ENCODE measurements around the gene CCDC146.
"Not testable (repeated sequence)": the region's sequence is repeated elsewhere in the genome, so short reads cannot be mapped to it uniquely, and the experiment has no call there.

Gene CCDC146, protein sequence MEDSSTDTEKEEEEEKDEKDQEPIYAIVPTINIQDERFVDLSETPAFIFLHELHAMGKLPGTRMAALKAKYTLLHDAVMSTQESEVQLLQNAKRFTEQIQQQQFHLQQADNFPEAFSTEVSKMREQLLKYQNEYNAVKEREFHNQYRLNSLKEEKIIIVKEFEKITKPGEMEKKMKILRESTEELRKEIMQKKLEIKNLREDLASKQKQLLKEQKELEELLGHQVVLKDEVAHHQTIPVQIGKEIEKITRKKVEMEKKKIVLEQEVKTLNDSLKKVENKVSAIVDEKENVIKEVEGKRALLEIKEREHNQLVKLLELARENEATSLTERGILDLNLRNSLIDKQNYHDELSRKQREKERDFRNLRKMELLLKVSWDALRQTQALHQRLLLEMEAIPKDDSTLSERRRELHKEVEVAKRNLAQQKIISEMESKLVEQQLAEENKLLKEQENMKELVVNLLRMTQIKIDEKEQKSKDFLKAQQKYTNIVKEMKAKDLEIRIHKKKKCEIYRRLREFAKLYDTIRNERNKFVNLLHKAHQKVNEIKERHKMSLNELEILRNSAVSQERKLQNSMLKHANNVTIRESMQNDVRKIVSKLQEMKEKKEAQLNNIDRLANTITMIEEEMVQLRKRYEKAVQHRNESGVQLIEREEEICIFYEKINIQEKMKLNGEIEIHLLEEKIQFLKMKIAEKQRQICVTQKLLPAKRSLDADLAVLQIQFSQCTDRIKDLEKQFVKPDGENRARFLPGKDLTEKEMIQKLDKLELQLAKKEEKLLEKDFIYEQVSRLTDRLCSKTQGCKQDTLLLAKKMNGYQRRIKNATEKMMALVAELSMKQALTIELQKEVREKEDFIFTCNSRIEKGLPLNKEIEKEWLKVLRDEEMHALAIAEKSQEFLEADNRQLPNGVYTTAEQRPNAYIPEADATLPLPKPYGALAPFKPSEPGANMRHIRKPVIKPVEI

DNA sequence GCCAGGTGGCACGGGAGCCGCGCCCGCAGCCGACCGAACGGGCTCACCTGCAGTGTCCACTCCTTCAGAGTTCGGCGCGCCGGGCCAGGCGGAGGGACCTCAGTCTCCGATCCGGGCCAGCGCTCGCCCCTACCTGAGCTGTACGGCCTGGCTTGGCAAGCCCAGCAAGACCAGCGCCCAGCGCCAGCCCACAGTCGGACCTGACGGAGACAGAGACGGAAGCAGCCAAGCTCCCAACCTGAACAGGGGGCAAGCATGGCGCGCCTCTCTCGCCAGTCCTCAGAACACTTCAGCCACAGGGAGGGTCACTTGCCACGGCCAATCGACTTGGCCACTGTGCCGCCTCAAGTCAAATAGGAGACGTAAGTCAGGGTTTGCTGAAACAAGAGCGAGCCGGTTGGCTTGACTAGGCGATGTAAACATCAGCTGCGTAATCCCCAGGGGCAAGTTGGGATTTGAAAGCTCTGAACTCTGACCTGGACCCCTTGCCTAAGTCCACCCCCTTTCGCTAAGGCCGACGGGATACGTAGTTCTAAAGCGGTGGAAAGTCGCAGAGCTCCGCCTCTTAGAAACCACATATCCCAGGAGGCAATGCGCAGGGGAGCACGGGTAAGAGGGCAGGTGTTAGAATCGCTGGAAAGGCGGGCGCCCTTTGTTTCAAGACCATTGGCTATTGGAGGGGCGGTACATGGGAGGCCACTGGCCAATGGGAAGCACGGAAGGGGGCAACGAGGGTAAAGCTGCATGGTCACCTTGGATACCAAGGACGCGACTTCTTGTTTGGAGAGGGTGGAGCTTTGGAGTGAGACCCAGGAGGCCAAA is at the start of gene CCDC146:
CCDC146 (plus strand) TSS at position 756 of the 822 bp plus-strand sequence. CDS start 45,054 bp downstream, outside the sequence.
- DNase-seq (ENCODE audit: low spot score): peak; percentile 86

DNA sequence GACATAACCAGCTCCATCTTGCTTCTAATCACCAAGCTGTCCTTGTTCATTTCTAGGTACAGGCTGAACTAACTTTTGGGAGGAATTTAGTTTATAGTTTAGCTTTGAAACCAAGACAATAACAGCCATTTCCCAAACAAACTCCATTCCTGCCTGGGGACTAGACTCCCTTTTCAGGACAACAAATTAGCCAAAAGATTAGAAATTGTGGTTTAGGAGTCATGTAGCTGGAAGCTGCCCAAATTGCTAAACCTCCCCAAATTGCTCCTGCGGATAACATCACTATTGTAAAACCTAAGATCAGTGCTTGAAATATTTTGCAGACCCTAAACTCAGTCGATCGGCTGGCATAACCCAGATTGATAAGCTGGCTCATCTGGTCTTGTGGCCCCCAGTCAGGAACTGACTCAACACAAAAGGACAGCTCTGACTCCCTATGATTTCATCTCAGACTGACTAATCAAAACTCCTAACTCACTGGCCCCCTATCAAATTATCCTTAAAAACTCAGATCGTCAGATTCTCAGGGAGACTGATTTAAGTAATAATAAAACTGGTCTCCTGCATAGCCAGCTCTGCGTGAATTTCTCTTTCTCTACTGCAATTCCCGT is 47.5 kb upstream of the CCDC146 start:
- not testable (repeated sequence) for DNase-seq (ENCODE audit: low spot score)

DNA sequence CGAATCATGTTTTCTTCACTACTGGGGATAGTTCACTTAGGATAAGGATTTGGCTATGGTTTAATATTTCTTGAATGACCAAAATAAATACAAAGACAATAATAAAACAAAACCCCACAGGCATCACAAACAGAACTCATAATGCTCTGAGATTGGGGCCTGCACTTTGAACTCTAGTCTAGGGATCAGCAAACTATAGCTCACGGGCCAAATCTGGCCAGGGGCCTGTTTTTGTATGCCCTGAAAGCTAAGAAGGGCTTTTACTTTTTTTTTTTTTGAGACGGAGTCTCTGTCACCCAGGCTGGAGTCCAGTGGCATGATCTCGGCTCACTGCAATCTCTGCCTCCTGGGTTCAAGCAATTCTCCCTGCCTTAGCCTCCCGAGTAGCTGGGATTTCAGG is 45.4 kb upstream of the CCDC146 start:
- not testable (repeated sequence) for DNase-seq (ENCODE audit: low spot score)

DNA sequence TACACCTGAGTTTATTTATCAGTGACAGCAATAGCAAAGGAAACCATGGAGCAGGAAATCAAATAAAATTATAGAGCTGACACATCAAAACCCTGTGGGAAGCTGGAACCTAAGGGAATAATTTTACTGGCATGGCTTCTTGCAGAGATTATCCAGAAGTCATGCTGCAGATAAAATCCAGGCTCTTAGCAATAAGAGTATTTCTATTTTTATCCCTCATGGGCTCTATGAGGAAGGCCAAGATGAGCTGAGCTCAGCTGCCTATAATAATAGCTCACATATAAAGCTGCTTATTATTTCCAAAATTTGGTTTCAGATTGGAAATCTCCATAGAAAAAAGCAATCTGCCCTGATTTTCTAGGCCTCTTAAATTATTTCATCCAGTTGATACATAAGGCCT is 43.3 kb upstream of the CCDC146 start:
- not testable (repeated sequence) for DNase-seq (ENCODE audit: low spot score)

DNA sequence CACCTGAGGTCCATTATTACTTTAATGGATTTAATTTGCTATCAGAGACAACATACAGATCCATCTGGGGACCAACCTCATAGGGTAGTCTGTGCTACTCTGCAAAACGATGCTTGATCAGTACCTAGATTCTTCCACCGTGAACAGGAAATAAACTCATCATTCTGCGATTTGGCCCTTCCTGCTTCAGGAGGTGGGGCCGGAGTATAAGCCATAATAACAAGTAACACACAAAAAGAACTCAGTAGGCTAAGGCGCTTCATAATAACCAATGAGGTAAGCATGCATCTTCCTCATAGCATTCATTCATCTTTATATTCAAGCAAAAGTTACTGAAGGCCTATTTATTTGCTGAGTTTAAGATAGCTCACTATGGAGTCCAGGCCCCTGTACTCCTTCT is 42.8 kb upstream of the CCDC146 start:
- DNase-seq (ENCODE audit: low spot score): not testable (repeated sequence)

DNA sequence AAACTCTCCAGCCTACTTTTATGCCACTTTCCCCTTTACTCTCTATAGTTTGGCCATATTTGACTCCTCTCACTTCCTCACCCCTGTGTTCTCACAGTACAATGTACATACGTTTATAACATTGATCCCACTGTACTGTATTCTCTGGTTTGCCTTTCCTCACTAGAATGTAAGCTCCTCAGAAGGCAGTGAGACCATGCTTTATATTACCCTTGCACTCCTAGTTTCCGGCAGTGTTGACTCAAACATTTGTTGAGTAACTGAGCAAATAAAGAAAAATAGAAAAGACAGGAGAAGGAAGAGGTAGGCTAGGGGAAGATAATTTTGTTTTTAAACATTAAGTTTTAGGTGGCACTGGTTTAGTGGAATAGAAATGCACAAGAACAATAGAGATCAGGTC is 42.2 kb upstream of the CCDC146 start:
- DNase-seq (ENCODE audit: low spot score): not testable (repeated sequence)

DNA sequence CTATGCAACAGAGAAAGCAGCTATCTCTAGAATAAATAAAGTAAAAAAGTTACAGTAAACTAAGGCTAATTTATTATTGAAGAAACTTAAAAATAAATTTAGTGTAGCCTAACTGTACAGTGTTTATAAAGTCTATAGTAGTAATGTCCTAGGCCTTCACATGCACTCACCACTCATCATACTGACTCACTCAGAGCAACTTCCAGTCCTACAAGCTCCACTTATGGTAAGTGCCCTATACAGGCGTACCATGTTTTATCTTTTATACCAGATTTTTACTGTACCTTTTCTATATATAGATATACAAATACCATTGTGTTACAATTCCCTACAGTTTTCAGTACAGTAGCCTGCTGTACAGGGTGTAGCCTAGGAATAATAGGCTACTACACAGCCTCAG is 40.2 kb upstream of the CCDC146 start:
- not testable (repeated sequence) for DNase-seq (ENCODE audit: low spot score)

DNA sequence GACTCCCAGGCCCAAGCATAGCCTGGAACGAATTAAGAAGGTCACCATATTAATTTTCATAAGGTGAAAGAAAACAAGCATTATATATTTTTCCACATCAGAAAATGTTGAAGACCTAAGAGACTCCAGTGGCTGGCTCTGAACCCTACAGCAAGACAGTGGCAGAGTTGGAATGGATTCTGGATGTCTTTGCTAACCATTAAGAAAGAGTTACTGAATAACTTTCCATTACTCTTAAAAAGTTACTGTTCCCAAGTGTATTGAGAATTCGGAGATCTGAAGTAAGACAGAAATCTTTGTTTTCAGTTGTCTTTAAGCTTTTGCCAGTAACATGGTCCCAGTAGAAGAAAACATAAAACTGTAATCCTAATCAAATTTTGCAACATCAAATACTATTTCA is 30.1 kb upstream of the CCDC146 start:
- DNase-seq (ENCODE audit: low spot score): not testable (repeated sequence)

DNA sequence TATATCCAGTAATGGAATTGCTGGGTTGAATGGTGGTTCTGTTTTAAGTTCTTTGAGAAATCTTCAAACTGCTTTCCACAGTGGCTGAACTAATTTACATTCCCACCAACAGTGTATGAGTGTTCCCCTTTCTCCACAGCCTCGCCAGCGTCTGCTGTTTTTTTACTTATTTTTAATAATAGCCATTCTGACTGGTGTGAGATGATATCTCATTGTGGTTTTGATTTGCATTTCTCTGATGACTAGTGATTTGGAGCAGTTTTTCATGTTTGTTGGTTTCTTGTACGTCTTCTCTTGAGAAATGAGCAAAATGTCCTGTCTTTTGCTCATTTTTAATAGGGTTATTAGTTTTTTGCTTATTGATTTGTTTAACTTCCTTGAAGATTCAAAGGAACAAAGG is 21.9 kb upstream of the CCDC146 start:
- not testable (repeated sequence) for DNase-seq (ENCODE audit: low spot score)

DNA sequence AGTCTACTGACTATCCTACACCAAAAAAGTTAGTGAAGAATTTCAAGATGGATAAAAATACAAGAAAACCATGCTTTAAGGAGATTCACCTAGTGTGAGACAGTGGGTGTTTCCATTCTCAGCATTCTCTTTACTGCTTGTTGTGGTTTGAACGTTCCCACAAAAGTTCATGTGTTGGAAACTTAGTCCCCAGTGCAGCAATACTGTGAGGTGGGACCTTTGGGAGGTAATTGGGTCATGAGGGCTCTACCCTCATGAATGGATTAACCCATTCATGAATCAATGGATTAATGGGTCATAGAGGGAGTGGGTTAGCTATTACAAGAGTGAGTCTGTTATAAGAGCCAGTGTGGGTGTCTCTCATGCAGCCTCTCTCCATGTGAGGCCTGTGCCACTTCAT is 21.2 kb upstream of the CCDC146 start:
- not testable (repeated sequence) for DNase-seq (ENCODE audit: low spot score)

DNA sequence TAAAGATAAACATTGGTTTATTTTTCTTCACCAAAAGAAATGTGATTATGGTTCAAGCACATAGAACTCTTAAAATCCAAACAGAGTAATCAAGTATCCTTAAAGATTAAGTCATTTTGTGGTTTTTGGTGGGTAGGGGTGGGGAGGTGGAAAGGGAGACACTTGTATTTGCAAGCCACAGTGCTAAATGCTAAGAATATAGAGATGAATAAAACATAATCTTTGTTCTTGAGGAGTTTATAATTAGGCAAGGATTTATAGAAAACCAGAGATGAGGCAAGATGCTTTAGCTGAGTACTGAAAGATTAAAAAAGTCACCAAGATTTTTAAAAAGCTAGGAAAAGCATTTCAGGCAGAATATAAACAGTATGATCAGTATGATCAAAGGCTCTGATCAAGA is 19.7 kb upstream of the CCDC146 start:
- DNase-seq (ENCODE audit: low spot score): not testable (repeated sequence)

DNA sequence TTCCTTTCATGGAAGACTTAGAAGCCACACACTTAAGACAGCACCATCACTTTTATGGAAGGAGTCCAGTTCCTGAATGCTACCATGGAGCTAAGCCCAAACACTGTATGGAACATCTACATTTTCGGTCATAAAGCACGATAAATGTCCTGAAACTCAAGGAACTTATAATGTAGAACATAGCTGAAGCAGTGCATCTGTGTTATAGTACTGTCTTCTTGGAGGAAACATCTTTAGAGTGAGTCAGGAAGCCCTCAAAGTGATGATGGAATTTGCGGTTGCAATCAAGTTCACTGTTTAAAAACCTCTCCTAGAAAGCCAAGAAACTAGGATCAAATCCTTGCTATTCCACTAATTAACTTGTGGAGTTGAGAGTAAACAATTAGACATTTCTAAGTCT is 16.5 kb upstream of the CCDC146 start:
- not testable (repeated sequence) for DNase-seq (ENCODE audit: low spot score)

DNA sequence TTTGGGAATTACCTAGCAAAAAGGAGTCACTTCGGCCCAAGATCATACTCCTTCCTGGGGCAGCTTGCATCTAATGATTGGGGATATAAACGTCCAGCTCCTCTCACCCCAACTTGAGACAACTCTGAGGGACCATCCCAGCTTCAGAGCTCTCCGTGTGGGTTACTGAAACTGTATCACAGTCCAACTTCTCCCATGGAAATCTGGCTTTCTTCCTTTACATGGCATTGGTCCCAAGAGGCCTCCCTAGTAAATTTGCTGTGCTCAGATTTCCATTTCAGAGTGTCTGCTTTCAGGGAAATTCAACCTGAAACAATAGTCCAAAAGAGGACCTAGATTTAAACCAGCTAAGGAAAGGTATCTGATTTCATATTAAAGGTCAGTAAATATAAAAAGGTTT is 14.8 kb upstream of the CCDC146 start:
- not testable (repeated sequence) for DNase-seq (ENCODE audit: low spot score)

DNA sequence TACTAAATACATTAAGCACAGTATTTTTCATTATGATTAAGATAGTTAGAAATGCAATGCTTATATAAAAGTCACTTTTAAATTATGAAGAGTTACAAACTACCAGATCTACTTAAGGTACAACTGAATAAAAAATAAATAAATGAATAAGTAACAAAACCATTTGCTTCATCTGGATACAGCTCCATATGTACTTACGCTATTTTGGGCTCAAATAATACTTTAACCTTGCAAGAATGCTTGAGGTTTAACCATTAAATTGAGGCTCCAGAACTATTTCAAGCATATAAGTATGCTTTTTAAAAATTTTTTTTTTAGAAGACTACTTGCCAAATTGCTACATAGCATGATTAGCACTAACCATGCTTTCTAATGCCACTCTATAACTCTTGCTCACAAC is 14.1 kb upstream of the CCDC146 start:
- DNase-seq (ENCODE audit: low spot score): not testable (repeated sequence)

DNA sequence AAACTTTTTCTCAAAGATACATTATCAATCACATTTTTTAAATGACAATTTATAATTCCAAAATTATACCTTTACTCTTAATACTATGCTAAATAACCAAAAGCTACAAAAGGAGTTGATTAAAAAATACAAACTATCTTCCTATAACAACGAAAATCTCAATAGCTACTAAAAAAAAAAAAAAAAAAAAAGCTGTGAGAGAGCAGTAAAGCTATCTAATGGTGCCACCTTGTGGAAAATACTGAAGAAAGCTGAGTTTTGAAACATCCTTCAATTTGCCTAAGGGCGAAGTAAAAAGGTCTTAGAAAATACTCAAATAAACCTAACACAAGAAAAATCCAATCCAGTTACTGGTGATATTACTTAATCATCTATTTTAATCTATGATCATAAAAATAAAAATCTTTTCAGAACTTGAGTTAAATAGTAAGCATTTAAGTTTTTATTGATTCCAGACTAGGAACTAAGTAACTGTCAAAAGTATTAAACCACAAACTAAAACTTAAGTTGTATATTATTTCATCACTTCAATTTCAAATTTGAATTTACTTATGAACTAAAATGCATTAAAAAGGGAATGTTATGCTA is 9.6 kb upstream of the CCDC146 start:
- DNase-seq (ENCODE audit: low spot score): not testable (repeated sequence)

DNA sequence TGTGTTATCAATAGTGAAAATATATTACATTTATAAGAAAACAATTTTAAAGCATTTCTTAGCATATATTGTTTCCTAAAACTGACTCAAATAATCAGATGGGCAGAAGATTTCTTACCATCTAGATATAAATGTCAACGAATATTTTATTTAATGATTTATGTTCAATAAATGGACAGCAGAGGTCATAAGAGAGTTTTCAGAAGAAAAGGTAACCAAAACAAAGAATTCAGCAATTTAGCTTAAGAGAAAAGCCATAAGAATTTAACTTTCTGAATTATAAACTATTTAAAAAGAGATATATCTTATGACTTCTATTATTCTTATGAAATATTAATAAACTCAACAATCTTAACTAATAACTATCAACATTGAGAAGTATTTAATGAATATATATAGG is 3.1 kb downstream of the CCDC146 start:
- DNase-seq (ENCODE audit: low spot score): not testable (repeated sequence)

DNA sequence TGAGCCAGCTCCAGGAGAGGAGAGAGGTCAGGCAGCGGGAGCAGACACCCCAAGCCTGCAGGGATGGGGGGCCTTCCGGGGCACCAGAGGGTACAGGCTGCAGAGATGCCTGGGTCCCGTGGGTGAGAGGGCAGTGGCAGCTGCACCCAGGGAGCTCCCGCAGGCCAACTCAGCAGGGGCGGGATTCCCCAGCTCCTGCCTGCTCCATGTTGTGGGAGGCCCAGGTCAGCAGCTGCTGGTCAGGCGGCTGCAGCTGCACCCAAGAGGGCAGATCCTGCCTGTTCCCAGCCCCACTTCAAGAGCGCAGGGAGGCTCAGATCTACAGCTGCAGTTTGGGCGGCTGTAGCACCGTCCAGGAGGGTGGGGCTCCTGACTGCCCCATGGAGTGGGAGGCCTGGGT is 4.6 kb downstream of the CCDC146 start:
- not testable (repeated sequence) for DNase-seq (ENCODE audit: low spot score)

DNA sequence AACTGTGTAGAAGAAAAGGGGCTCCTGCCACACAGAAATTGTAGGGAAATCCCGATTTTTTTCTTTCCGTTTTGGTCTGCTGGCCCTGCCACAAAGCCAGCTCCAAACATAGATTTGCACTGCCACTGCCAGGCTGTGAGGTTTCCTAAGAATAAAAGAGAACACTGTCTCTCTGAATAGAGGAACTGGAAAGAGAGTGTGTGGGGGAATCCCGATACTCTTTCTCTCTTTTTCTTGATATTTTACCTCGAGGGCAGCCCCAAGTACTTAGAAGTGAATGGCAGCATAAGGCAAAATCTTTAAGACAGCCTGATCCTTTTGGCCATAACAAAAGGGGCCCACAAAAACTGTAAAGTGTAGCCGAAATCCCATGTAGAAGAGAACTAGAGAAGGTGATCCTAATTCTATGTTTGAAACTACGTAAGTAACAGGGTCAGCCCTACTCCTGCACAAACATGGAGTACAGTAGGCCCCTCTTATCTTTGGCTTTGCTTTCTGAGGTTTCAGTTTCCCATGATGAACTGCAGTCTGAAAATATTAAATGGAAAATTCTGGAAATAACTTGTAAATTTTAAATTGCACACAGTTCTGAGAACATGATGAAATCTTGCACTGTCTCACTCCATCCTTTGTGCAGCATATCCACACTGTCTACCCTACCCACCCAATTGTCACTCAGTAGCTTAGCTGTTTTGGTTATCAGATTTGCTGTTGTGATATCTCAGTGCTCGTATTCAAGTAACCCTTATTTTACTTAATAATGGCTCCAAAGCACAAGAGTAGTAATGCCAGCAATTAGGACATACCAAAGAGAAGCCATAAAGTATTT is 6.4 kb downstream of the CCDC146 start:
- DNase-seq (ENCODE audit: low spot score): not testable (repeated sequence)

DNA sequence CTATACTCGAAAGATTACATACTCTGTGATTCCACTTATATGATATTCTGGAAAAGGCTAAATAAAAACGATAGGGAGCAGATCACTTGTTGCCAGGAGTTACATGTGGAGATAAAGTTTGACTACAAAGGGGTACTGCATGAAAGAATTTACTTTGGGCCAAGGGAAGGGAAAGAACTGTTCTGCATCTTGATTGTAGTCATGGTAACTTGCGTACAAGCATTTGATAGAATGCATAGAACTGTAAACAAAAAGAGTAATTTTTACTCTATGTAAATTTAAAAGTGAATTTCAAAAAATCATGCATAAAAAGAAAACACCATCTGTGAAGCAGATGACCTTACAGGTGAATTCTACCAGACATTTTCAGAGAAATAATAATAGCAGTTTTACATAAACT is 9.4 kb downstream of the CCDC146 start:
- not testable (repeated sequence) for DNase-seq (ENCODE audit: low spot score)

DNA sequence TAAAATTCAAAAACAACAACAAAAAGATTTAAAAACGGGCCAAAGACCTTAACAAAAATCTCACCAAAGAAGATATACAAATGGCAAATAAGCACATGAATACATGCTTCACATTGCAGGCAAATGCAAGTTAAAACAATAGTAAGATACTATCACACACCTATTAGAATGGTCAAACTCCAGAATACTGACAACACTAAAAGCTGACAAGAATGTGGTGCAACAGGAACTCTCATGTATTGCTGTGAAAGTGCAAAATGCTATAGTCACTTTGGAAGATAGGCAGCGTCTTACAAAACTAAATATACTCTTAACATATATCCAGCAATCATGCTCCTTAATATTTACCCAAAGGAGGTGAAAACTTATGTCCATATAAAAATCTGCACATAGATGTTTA is 16.3 kb downstream of the CCDC146 start:
- not testable (repeated sequence) for DNase-seq (ENCODE audit: low spot score)

All from germinal center (tissue), 1 donor.